LNCAP (cell line): Measurements from ENCODE around the gene PCP2.

Experiments used
- TF ChIP-seq, protein P1 (sequence below): fragments of 450-650 bp; IDR thresholded peaks from 2 replicates; pipeline ENCODE4 v1.5.1; 2017; ENCODE audit warnings: mild to moderate bottlenecking

Gene PCP2

DNA sequence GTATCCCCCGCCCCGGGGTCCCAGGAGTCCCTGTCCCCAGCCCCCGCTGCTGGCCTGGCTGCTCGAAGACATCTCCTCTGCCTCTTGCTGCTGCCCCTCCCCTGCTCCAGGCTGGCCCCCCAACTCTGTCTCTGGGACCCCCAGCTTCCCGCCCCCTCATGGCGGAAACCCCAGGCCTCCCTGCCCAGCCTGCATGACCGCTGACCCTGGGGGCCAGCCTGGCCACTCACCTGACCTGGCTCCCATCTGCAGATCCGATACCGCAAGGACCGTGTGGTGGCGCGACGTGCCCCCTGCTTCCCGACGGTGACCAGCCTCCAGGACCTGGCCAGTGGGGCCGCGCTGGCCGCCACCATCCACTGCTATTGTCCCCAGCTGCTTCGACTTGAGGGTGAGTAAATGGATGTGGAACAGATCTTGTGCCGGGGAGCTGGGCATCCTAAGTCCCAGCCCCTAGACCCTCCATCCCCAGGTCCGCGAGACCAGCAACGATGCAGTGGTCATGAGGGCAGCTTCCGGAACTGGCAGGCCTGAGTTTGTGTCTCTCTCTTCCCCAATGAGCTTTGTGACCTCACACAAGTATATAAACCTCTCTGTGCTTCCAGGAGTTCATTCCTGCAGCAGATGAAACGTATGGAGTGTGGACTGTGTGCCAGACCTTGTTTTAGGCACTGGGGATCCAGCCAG lies 25.5 kb downstream of the PCP2 start:
- TF ChIP-seq, protein P1, sequence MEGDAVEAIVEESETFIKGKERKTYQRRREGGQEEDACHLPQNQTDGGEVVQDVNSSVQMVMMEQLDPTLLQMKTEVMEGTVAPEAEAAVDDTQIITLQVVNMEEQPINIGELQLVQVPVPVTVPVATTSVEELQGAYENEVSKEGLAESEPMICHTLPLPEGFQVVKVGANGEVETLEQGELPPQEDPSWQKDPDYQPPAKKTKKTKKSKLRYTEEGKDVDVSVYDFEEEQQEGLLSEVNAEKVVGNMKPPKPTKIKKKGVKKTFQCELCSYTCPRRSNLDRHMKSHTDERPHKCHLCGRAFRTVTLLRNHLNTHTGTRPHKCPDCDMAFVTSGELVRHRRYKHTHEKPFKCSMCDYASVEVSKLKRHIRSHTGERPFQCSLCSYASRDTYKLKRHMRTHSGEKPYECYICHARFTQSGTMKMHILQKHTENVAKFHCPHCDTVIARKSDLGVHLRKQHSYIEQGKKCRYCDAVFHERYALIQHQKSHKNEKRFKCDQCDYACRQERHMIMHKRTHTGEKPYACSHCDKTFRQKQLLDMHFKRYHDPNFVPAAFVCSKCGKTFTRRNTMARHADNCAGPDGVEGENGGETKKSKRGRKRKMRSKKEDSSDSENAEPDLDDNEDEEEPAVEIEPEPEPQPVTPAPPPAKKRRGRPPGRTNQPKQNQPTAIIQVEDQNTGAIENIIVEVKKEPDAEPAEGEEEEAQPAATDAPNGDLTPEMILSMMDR: no peak

DNA sequence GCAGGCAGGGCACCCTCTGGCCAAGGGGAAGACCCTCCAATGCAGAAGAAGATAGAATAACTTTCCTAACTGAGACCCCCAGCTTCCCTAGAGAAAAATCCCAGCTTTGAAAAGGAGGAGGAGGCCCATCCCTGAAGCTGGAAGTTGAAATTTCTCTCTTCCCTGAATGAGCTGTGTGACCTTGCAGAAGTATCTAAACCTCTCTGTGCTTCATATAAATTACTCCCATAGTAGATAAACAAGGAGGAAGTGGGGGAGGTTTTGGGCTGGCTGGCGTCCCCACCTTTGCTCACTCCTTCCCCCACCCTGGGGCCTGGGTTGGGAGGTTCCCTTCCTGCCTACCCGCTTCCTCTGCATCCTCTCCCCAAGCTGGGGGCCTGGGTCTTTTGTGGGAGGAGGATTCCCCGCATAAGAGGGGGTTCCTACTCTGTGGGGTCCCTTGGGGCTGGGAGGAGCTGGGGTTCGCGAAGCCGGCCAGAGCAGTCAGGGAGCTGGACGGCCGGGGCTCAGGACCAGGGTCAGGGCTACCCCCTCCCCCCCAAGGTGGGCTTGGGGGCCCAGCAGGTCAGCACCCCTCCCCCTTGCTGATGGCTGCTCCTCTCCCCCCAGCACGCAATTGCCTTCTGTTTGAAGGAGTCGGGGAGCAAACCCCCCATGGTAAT lies 26.2 kb downstream of the PCP2 start:
- TF ChIP-seq, protein P1: no peak

DNA sequence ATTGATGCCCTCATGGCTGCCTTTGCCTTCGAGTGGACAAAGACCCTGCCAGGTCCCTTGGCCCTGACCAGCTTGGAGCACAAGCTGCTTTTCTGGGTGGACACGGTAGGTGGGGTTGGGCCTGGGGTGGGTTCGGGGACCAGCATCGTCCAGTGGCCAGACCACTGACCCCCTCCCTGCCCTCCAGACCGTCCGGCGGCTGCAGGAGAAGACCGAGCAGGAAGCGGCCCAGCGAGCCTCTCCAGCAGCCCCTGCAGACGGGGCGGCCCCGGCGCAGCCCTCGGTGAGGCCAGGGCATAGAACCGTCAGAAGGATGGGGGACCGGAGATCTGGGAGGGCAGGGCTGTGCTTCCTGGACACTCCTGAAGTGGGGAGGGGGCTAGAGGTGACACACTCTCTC lies 27.2 kb downstream of the PCP2 start:
- TF ChIP-seq, protein P1: no peak

DNA sequence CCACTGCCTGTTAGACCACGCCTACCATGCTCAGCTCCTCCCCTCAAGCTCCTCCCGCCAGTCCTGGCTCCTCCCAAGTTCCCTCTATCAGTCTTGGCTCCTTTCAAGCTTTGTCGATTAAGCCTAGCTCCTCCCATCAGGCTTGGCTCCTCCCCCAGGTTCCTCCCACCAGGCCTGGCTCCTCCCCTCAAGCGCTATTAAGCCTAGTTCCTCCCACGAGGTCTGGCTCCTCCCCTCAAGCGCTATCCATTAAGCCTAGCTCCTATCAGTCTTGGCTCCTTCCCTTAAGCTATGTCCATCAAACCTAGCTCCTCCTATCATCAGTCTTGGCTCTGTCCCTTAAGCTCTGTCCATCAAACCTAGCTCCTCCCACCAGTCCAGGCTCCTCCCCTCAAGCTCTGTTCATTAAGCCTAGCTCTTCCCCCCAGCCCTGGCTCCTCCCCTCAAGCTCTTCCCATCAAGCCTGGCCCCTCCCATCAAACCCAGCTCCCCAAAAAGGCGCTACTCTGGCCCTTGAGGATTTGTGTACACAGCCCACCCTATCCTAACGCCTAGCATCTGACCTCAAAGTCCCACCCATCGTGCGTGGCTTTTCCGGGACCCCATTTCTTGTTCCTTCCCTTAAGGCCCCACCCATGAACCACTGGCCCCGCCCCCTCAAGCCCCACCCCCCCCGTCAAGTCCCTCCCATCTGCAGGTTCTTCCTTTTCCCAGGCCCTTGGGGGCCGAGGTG lies 27.9 kb downstream of the PCP2 start:
- TF ChIP-seq, protein P1: no peak

DNA sequence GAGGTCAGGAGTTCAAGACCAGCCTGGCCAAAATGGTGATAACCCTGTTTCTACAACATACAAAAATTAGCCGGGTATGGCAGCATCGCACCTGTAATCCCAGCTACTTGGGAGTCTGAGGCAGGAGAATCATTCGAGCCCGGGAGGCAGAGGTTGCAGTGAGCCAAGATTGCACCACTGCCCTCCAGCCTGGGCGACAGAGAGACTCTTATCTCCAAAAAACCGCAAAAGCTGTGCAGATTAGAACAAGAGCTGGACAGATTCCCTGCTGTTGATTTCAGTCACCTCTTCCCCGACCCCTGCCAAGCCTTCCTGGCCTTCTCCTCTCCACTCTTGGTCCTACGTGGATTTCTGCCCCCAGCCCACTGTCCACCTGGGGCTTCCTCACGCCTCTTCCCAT lies 29.6 kb downstream of the PCP2 start:
- TF ChIP-seq, protein P1: no peak

DNA sequence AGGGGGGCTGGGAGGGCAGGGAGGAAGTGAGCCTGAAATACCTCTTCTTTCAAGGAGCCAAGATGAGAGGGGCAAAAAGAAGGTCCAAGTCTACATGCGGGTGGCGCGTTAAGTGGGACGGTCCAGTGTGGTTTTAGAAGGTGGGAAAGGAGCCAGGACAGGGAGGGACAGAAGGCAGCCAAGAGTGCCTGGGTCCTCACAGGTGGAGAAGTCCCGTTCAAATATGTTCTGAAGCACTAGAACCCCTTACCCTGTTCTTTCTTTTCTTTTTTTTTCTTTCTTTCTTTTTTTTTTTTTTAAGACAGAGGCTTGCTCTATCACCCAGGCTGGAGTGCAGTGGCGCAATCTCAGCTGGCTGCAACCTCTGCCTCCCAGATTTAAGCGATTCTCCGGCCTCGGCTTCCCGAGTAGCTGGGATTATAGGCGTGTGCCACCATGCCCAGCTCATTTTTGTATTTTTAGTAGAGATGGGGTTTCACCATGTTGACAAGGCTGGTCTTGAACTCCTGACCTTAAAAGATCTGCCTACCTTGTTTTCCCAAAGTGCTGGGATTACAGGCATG lies 30.5 kb downstream of the PCP2 start:
- TF ChIP-seq, protein P1: no peak

DNA sequence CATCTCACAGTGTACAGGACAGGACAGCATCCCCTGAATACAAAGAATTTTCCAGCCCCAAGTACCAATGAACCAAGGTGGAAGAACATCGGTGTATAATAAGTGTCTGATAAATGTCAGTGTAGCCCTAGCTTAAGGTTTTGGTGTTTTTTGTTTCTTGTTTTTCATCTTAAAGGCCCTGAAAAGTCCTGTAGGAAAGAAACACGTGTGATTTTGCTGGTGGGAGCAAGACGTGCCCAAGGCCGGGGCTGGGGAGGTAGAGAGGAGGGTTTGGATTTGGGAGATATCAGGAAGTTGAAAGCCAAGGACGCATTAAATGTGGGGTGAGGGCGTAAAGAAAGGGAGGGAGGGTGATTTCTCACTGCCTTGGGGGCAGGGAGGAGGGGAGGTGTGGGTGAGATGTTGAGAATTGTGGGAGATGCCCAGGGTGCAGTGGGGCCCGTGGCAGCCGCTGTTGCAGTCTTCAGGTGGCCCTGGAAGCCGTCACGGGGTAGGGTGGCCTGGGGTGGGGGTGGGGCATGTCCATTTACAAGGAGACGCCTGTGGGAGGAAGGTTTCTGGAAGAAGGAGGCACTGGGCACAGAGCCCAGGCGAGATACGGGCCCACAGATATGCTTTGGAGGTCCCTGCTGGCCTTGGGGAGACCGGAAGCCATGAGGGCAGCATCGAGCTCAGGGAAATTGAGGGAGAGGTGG lies 31.1 kb downstream of the PCP2 start:
- TF ChIP-seq, protein P1: no peak
